Gastrocnemius medialis (tissue), 4 donors: Measurements from ENCODE around the gene FKBP8. TPM values are rescaled to one million over a fixed set of nuclear protein-coding genes. Genes with fewer than 3 reads are reported as not detected.
"Not testable (repeated sequence)": the region's sequence is repeated elsewhere in the genome, so short reads cannot be mapped to it uniquely, and the experiment has no call there.

ENCODE experiments used
- ATAC-seq, 2 donors: fragments of 150-250 bp; one replicate each; pipeline ENCODE4 v1.9.1; 2016
- DNase-seq, 2 donors: peaks; one replicate each; pipeline ENCODE4 v3.0.0-alpha.2; 2019
- H3K27ac ChIP-seq, 4 donors: fragments of 200-600 bp; sonication (generic); 1 replicate in 1 of 4; 2 replicates in 3 of 4; pipeline ENCODE4 v1.5.1; 2016 to 2018; ENCODE audit warnings: mild to moderate bottlenecking in 2 of 4, moderate library complexity in 1 of 4
- H3K27me3 ChIP-seq, 3 donors: fragments of 200-600 bp; sonication (generic) in 2 of 3; 1 replicate in 1 of 3; 2 replicates in 2 of 3; pipeline versions ENCODE4 v1.5.1 to v1.6.0; 2016 to 2019; ENCODE audit warnings: mild to moderate bottlenecking in 1 of 3, moderate library complexity in 1 of 3
- H3K36me3 ChIP-seq, 2 donors: fragments of 200-600 bp; sonication (generic) in 1 of 2; one replicate each; pipeline ENCODE4 v1.5.1; 2017 to 2018
- H3K4me1 ChIP-seq, 2 donors: fragments of 200-600 bp; sonication (generic) in 1 of 2; one replicate each; pipeline ENCODE4 v1.5.1; 2016 to 2017; ENCODE audit warnings: mild to moderate bottlenecking in 2 of 2
- H3K4me3 ChIP-seq, 4 donors: fragments of 200-600 bp; sonication (generic) in 3 of 4; 1 replicate in 1 of 4; 2 replicates in 3 of 4; pipeline ENCODE4 v1.5.1; 2016 to 2019; ENCODE audit warnings: mild to moderate bottlenecking in 2 of 4
- H3K9me3 ChIP-seq, 3 donors: fragments of 200-600 bp; sonication (generic) in 2 of 3; 1 replicate in 1 of 3; 2 replicates in 2 of 3; pipeline ENCODE4 v1.5.1; 2016 to 2019
- POLR2A ChIP-seq, 2 donors: fragments of 450-650 bp; IDR thresholded peaks; one replicate each; pipeline ENCODE4 v1.6.1; 2017; ENCODE audit warnings: antibody characterized with exemption in 2 of 2, mild to moderate bottlenecking in 2 of 2, moderate library complexity in 2 of 2
- in situ Hi-C, 4 donors: fragments of 200-750 bp; cut with MboI; loops; one replicate each; pipeline versions ENCODE4 v1.15.0 to v1.8.0; 2017; ENCODE audit warnings: low sequenced_read_pairs in 4 of 4
- intact Hi-C: fragments of 100-400 bp; cut with DNase I; formaldehyde crosslinking; loops from one replicate; pipeline ENCODE4 v1.15.1; 2023; ENCODE audit warnings: low total_unique reads
- total RNA-seq, 4 donors: library from RNA; depleted of rRNA; stranded (reverse); fragments of >200 nt; gene quantifications; one replicate each; pipeline versions ENCODE4 v1.1.0 to v1.2.3, GENCODE V29; 2016
- TF ChIP-seq, protein P1 (sequence below), 5 experiments: fragments of 450-650 bp in 3 of 5; fragments of 200-600 bp in 2 of 5; sonication (generic) in 2 of 5; IDR thresholded peaks in 4 of 5; conservative IDR thresholded peaks in 1 of 5; 1 replicate in 4 of 5; 2 replicates in 1 of 5; pipeline ENCODE4 v1.5.1; 2016 to 2019; ENCODE audit warnings: antibody characterized with exemption in 5 of 5, mild to moderate bottlenecking in 3 of 5, moderate library complexity in 3 of 5

FKBP8 gene
- total RNA-seq, 4 donors from 2014 or later = 157 to 195 (median 184) TPM

DNA sequence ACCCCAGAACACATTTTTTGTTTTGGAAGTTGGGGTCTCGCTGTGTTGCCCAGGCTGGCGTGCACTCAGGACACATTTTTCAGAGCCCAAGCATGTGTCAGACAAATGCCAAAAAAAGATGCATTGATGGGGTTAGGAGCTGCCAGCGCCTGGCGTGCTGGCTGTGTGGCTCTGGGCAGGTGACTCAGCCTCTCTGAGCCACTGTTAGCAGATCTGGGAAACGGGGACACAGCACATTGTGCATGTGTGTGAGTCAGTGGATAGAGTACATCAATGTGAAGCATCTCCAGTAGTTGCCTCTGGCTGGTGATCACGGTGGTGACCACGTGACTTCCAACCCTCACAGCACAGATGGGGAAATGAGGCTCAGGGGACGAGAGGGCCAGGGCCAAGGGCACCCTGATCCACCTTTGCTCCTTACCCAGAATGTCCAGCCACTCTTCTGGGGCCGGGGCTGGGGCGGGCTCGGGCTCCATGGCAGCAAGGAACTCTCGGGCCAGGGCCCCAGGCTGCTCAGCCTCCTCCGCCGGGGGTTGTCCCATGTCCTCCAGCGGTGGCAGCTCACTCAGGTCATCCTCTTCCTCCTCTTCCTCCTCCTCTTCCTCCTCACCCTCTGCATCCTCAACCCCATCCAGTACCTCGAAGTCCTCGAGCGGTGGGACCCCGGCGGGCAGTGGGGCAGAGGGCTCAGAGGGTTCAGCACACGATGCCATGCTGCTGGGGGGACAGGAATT lies 1.9 kb downstream of the FKBP8 start:
- TF ChIP-seq, protein P1, sequence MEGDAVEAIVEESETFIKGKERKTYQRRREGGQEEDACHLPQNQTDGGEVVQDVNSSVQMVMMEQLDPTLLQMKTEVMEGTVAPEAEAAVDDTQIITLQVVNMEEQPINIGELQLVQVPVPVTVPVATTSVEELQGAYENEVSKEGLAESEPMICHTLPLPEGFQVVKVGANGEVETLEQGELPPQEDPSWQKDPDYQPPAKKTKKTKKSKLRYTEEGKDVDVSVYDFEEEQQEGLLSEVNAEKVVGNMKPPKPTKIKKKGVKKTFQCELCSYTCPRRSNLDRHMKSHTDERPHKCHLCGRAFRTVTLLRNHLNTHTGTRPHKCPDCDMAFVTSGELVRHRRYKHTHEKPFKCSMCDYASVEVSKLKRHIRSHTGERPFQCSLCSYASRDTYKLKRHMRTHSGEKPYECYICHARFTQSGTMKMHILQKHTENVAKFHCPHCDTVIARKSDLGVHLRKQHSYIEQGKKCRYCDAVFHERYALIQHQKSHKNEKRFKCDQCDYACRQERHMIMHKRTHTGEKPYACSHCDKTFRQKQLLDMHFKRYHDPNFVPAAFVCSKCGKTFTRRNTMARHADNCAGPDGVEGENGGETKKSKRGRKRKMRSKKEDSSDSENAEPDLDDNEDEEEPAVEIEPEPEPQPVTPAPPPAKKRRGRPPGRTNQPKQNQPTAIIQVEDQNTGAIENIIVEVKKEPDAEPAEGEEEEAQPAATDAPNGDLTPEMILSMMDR (IDR thresholded peaks at IDR 0.05 in 4 of 5, conservative IDR thresholded peaks at IDR 0.05 in 1 of 5) = no peak
- TF ChIP-seq POLR2A (IDR thresholded peaks at IDR 0.05) = no peak
- H3K4me1 ChIP-seq = peaks cover 14 to 16% of the 10 kb centered on the region in 2 donors
- in situ Hi-C loops = no loop called here
- H3K27ac ChIP-seq = peak overlapping the region; percentile 93 to 95 (median 93)
- intact Hi-C loops = no loop called here
- DNase-seq (no peak), ATAC-seq (no peak)
- no peak overlapping the region for H3K4me3 ChIP-seq
- H3K9me3 ChIP-seq = no peaks in the 10 kb centered on the region
- H3K36me3 ChIP-seq = peaks cover 0 to 45% of the 10 kb centered on the region in 2 donors
- no peaks in the 10 kb centered on the region for H3K27me3 ChIP-seq

DNA sequence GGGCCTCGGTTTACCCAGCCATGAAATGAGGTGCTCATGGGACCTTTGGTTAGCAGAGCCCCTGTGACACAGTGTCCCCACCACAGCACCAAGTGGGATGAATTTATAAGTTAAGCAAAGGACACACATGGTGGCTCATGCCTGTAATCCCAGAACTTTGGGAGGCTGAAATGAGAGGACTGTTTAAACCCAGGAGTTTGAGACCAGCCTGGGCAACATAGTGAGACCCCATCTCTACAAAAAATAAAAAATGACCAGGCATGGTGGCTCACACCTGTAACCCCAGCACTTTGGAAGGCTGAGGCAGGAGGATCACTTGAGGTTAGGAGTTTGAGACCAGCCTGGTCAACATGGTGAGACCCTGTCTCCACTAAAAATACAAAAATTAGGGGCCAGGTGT lies 3.2 kb downstream of the FKBP8 start:
- H3K9me3 ChIP-seq, intact Hi-C loops, ATAC-seq, H3K27ac ChIP-seq, DNase-seq, H3K27me3 ChIP-seq, H3K4me3 ChIP-seq, in situ Hi-C loops: not testable (repeated sequence)
- H3K36me3 ChIP-seq = peaks cover 0 to 51% of the 10 kb centered on the region in 2 donors
- H3K4me1 ChIP-seq = peaks cover 14 to 16% of the 10 kb centered on the region in 2 donors

DNA sequence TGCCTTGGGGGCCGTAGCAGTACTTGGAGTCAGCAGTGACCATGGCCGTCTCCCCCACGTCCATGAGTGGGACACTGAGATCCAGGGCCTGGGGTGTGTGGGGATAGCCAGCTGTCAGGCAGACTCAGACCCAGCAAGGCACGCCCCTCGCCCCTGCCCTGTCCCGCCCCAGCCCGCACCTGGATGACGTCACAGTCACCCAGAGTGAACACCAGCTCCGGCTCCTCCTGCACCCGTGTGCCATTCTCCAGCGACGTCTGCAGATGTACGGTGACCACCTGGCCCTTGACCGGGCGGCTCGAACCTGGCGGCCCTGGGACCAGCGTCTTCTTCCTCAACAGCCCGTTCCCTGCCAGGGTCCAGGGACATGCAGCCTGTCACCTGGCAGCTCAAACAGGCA lies 4.0 kb downstream of the FKBP8 start:
- Histone ChIP-seq H3K4me1 (peaks cover 14 to 16% of the 10 kb centered on the region in 2 donors), H3K36me3 (peaks cover 0 to 56% of the 10 kb centered on the region in 2 donors), H3K4me3 (no peak overlapping the region), H3K27ac (no peak overlapping the region), H3K9me3 (no peaks in the 10 kb centered on the region), H3K27me3 (no peaks in the 10 kb centered on the region)
- TF ChIP-seq, protein P1 (IDR thresholded peaks at IDR 0.05 in 4 of 5, conservative IDR thresholded peaks at IDR 0.05 in 1 of 5) = no peak
- TF ChIP-seq POLR2A (IDR thresholded peaks at IDR 0.05) = no peak
- DNase-seq = no peak
- in situ Hi-C loops (no loop called here), intact Hi-C loops (no loop called here)
- no peak for ATAC-seq

GRCh38 chr19:18538115-18538514 lies 5.3 kb downstream of the FKBP8 start:
- DNase-seq (no peak), ATAC-seq (no peak)
- peaks cover 7 to 9% of the 10 kb centered on the region in 2 donors for H3K4me1 ChIP-seq
- no peak overlapping the region for H3K27ac ChIP-seq
- intact Hi-C loops (no loop called here), in situ Hi-C loops (no loop called here)
- H3K9me3 ChIP-seq = no peaks in the 10 kb centered on the region
- peaks cover 0 to 66% of the 10 kb centered on the region in 2 donors for H3K36me3 ChIP-seq
- H3K27me3 ChIP-seq = no peaks in the 10 kb centered on the region
- TF ChIP-seq POLR2A (IDR thresholded peaks at IDR 0.05) = no peak
- TF ChIP-seq, protein P1 (IDR thresholded peaks at IDR 0.05 in 4 of 5, conservative IDR thresholded peaks at IDR 0.05 in 1 of 5) = no peak
- H3K4me3 ChIP-seq = no peak overlapping the region

DNA sequence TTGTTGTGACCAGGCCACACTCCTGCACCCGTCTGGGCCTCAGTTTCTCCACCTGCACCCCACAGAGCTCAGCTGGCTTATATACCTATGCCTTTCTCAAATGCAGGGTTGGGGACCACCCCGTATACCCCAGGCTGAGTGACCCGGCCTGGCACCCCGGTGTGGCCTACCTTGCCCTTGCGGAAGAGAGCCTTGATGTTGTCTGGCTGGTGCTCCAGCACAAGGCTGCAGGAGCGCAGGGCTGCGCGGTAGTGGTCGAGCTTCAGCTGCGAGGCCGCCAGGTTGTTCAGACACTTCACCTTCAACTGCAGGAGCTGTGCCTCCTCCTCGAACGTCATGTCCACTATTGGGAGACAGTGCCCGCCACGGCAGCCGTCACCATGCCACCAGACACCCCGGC lies 5.9 kb downstream of the FKBP8 start:
- Histone ChIP-seq H3K36me3 (peaks cover 0 to 72% of the 10 kb centered on the region in 2 donors), H3K27me3 (no peaks in the 10 kb centered on the region), H3K4me3 (no peak overlapping the region), H3K27ac (no peak overlapping the region), H3K9me3 (no peaks in the 10 kb centered on the region), H3K4me1 (peaks cover 5 to 8% of the 10 kb centered on the region in 2 donors)
- intact Hi-C loops (no loop called here), in situ Hi-C loops (no loop called here)
- ATAC-seq (no peak), DNase-seq (no peak)
- no peak for TF ChIP-seq POLR2A (IDR thresholded peaks at IDR 0.05)
